GM18861 (cell line): ENCODE results near the gene EIF4E.
"Not testable (repeated sequence)": the region's sequence is repeated elsewhere in the genome, so short reads cannot be mapped to it uniquely, and the experiment has no call there.

Experiments used
- ATAC-seq: cut with Tn5 transposase; IDR thresholded peaks from one replicate; pipeline ENCODE4 v1.9.1; 2021; ENCODE audit not compliant: unreplicated experiment

EIF4E gene

DNA sequence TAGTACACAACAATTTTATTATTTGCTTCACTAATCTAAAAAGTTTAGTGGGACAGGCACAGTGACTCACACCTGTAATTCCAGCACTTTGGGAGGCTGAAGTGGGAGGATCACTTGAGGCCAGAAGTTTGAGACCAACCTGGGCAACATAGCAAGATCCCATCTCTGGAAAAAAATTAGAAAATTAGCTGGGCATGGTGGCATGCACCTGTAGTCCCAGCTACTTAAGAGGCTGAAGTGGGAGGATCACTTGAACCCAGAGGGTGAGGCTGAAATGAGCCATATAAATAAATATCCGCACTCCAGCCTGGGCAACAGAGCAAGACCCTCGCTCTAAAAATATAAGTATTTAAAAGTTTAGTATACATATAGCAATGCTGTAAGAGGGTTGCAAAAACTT, 42.6 kb downstream of the EIF4E start:
- not testable (repeated sequence) for ATAC-seq

GRCh38 chr4:98880884-98881283, 48.0 kb downstream of the EIF4E start:
- ATAC-seq = not testable (repeated sequence)

- no peak for ATAC-seq
These were observed 49.4 kb downstream of the EIF4E start for GRCh38 chr4:98879515-98879914.

- no peak for ATAC-seq
These were observed 55.9 kb downstream of the EIF4E start for GRCh38 chr4:98873059-98873458.

- not testable (repeated sequence) for ATAC-seq
These were observed 56.6 kb downstream of the EIF4E start for GRCh38 chr4:98872120-98872906.

GRCh38 chr4:98867648-98868047, 61.3 kb downstream of the EIF4E start:
- no peak for ATAC-seq

- no peak for ATAC-seq
These were observed 63.9 kb downstream of the EIF4E start for GRCh38 chr4:98865059-98865458.

DNA sequence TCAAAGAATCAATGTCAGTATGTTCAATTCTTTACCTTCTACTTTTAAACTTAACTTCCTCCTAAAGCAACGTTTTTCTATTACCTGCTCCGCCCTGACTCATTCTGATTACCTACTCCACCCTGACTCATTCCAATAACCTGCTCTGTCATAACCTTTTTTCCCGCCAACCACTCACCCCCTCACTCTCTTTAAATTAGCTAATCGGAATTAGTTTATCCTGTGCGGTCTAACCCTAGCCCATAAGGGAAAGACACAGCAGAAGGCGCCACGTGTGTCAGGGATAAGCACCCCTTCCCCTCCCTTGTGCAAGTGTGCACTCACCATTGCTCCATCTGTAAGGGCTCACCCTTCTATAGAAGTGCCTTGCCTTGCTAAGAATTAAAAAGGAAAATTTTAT, 64.4 kb downstream of the EIF4E start:
- no peak for ATAC-seq

- ATAC-seq = no peak
These were observed 66.6 kb downstream of the EIF4E start for GRCh38 chr4:98862371-98862770.

- no peak for ATAC-seq
These were observed 67.6 kb downstream of the EIF4E start for GRCh38 chr4:98861100-98861884.

GRCh38 chr4:98851806-98852205, 77.1 kb downstream of the EIF4E start:
- ATAC-seq = no peak

GRCh38 chr4:98850937-98851336, 78.0 kb downstream of the EIF4E start:
- no peak for ATAC-seq

DNA sequence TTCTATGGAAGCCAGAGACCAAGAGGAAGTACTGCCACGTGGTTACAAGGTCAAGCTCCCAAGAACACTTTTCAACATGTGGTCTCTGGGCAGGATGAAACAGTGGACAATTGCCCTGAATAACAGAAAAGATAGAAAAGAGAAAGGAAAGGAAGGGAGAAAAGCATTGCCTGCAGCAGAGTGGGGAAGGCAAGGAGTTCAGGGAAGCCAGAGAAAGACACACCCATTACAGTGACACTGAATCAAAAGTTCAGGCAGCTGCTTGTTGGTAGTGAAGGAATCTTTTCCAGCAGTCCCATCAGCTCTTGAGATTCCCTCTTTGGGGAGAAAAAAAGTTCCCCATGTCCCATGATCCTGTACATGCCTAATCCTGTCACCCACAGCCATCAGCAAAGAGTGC, 80.5 kb downstream of the EIF4E start:
- no peak for ATAC-seq

GRCh38 chr4:98845960-98846359, 83.0 kb downstream of the EIF4E start:
- ATAC-seq = no peak

- not testable (repeated sequence) for ATAC-seq
These were observed 86.0 kb downstream of the EIF4E start for GRCh38 chr4:98842917-98843316.

- ATAC-seq = no peak
These were observed 89.8 kb downstream of the EIF4E start for GRCh38 chr4:98838977-98839618.

GRCh38 chr4:98838531-98838930, 90.4 kb downstream of the EIF4E start:
- ATAC-seq = no peak

- ATAC-seq = no peak
These were observed 95.5 kb downstream of the EIF4E start for GRCh38 chr4:98833384-98833783.

DNA sequence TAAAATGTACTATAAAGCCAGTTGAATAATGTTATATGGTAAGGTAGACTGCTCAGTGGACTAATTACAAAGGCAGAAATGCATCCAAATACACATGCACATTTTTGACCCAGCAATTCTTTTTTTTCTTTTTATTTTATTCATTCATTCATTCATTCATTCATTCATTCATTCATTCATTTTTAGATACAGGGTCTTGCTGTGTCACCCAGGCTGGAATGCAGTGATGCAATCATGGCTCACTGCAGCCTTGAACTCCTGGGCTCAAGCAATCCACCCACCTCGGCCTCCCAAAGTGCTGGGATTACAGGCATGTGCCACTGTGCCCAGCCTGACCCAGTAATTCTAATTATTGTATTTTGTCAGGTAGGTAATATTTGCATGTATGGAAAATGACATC, 97.9 kb downstream of the EIF4E start:
- not testable (repeated sequence) for ATAC-seq
